Ascending aorta (tissue), 2 donors: Measurements from ENCODE around the gene ACER3. TPM values are rescaled to one million over a fixed set of nuclear protein-coding genes. Genes with fewer than 3 reads are reported as not detected.

Experiments used
- DNase-seq, 2 donors: peaks; one replicate each; pipeline ENCODE4 v3.0.0-alpha.2; 2019; ENCODE audit warnings: low spot score in 2 of 2
- H3K27ac ChIP-seq, 2 donors: fragments of 200-600 bp; sonication (generic); one replicate each; pipeline ENCODE4 v1.5.1; 2016 to 2017; ENCODE audit warnings: mild to moderate bottlenecking in 1 of 2
- H3K27me3 ChIP-seq: fragments of 200-600 bp; sonication (generic); one replicate; pipeline ENCODE4 v1.5.1; 2017
- H3K36me3 ChIP-seq, 2 donors: fragments of 200-600 bp; sonication (generic); one replicate each; pipeline ENCODE4 v1.5.1; 2016
- H3K4me1 ChIP-seq, 2 donors: fragments of 200-600 bp; sonication (generic); one replicate each; pipeline ENCODE4 v1.5.1; 2016 to 2017; ENCODE audit warnings: mild to moderate bottlenecking in 1 of 2
- H3K4me3 ChIP-seq, 2 donors: fragments of 200-600 bp; sonication (generic); one replicate each; pipeline ENCODE4 v1.5.1; 2016 to 2017; ENCODE audit warnings: mild to moderate bottlenecking in 1 of 2
- H3K9me3 ChIP-seq, 2 donors: fragments of 200-600 bp; sonication (generic); one replicate each; pipeline ENCODE4 v1.5.1; 2016
- CTCF ChIP-seq, 3 experiments: fragments of 200-600 bp in 2 of 3; fragments of 450-650 bp in 1 of 3; sonication (generic) in 2 of 3; IDR thresholded peaks; one replicate each; pipeline ENCODE4 v1.5.1; 2016 to 2019; ENCODE audit warnings: antibody characterized with exemption in 3 of 3, mild to moderate bottlenecking in 1 of 3, moderate library complexity in 1 of 3
- intact Hi-C: fragments of 100-400 bp; cut with DNase I; formaldehyde crosslinking; loops from one replicate; pipeline ENCODE4 v1.15.1; 2023
- total RNA-seq: library from RNA; depleted of rRNA; stranded (reverse); fragments of >200 nt; gene quantifications from one replicate; pipeline ENCODE4 v1.1.0, GENCODE V29; 2016

ACER3 gene
- total RNA-seq, 1 donor from 2014 or later, result 10.5 TPM

GRCh38 chr11:76927160-76927559 is 66.4 kb downstream of the ACER3 start:
- Histone ChIP-seq H3K4me1 (no peaks in the 10 kb centered on the region), H3K27me3 (no peaks in the 10 kb centered on the region), H3K27ac (no peak overlapping the region), H3K9me3 (no peaks in the 10 kb centered on the region), H3K36me3 (peaks cover 0 to 2% of the 10 kb centered on the region in 2 donors), H3K4me3 (no peak overlapping the region)
- intact Hi-C loops, result no loop called here
- TF ChIP-seq CTCF (IDR thresholded peaks at IDR 0.05), result no peak
- DNase-seq, result no peak

- DNase-seq, result no peak
- no peak for TF ChIP-seq CTCF (IDR thresholded peaks at IDR 0.05)
- Histone ChIP-seq H3K27ac (no peak overlapping the region), H3K36me3 (peaks cover 0 to 14% of the 10 kb centered on the region in 2 donors), H3K4me1 (no peaks in the 10 kb centered on the region), H3K27me3 (no peaks in the 10 kb centered on the region), H3K4me3 (no peak overlapping the region), H3K9me3 (peaks cover 8 to 15% of the 10 kb centered on the region in 2 donors)
- intact Hi-C loops, result no loop called here
These were observed 74.3 kb downstream of the ACER3 start for GRCh38 chr11:76935042-76935441.

GRCh38 chr11:76939219-76939631 is 78.5 kb downstream of the ACER3 start:
- TF ChIP-seq CTCF (IDR thresholded peaks at IDR 0.05), result no peak
- no peak overlapping the region for H3K4me3 ChIP-seq
- no peaks in the 10 kb centered on the region for H3K27me3 ChIP-seq
- no peak for DNase-seq
- peaks cover 8 to 26% of the 10 kb centered on the region in 2 donors for H3K9me3 ChIP-seq
- peaks cover 0 to 8% of the 10 kb centered on the region in 2 donors for H3K36me3 ChIP-seq
- intact Hi-C loops, result no loop called here
- no peak overlapping the region for H3K27ac ChIP-seq
- H3K4me1 ChIP-seq, result no peaks in the 10 kb centered on the region

- intact Hi-C loops, result no loop called here
- Histone ChIP-seq H3K9me3 (peaks cover 5 to 19% of the 10 kb centered on the region in 2 donors), H3K4me1 (no peaks in the 10 kb centered on the region), H3K36me3 (no peaks in the 10 kb centered on the region), H3K4me3 (no peak overlapping the region), H3K27ac (no peak overlapping the region), H3K27me3 (no peaks in the 10 kb centered on the region)
- no peak for TF ChIP-seq CTCF (IDR thresholded peaks at IDR 0.05)
- no peak for DNase-seq
These were observed 83.5 kb downstream of the ACER3 start for GRCh38 chr11:76944225-76944624.

GRCh38 chr11:76946223-76946622 is 85.5 kb downstream of the ACER3 start:
- peaks cover 5 to 19% of the 10 kb centered on the region in 2 donors for H3K9me3 ChIP-seq
- H3K27ac ChIP-seq, result no peak overlapping the region
- intact Hi-C loops, result no loop called here
- no peaks in the 10 kb centered on the region for H3K4me1 ChIP-seq
- TF ChIP-seq CTCF (IDR thresholded peaks at IDR 0.05), result no peak
- no peak for DNase-seq
- no peaks in the 10 kb centered on the region for H3K36me3 ChIP-seq
- H3K27me3 ChIP-seq, result no peaks in the 10 kb centered on the region
- H3K4me3 ChIP-seq, result no peak overlapping the region

GRCh38 chr11:76947190-76947589 is 86.5 kb downstream of the ACER3 start:
- intact Hi-C loops, result no loop called here
- Histone ChIP-seq H3K36me3 (no peaks in the 10 kb centered on the region), H3K4me3 (no peak overlapping the region), H3K9me3 (peaks cover 5 to 19% of the 10 kb centered on the region in 2 donors), H3K27ac (no peak overlapping the region), H3K4me1 (no peaks in the 10 kb centered on the region), H3K27me3 (no peaks in the 10 kb centered on the region)
- DNase-seq, result no peak
- no peak for TF ChIP-seq CTCF (IDR thresholded peaks at IDR 0.05)
